Suppressor macrophage (primary cell): ENCODE measurements around the gene MT1E.
"Not testable (repeated sequence)": the region's sequence is repeated elsewhere in the genome, so short reads cannot be mapped to it uniquely, and the experiment has no call there.

Experiments
- DNase-seq, 4 experiments: peaks; one replicate each; pipeline ENCODE4 v3.0.0-alpha.2; 2020 to 2022

MT1E gene

DNA sequence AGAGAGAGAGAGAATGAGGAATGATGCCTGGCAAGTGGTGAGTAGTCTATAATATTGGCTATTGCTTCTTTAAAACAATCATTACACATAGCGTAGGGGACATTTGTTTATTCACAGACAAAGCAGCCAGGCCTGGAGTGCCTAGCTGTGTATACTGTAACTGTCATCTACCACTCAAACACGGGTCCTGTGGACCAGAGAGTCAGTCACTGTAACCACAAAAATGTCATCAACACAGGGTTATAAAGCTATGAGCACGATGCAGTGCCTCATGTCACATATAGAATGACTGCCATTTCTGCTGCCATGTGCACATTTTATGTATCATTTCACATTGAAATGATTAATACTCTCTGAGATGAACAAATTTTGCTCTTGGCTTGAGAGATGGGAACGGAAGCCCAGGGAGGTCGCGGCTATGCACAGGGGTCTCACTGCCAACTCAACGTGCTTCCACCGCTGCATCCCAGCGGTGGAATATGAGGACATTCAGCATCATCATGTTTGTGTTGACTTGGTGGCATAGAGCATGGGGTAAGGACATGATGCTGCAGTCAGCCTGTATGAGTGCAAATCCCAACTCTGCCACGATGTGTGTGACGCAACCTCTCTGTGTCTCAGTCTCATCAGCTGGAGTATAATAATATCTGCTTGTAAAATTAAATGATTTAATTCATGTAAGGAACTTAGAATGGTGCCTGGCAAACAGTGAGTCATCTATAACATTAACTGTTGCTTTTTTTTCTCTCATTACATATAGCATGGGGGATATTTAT is 47.4 kb downstream of the MT1E start:
- DNase-seq = no peak

DNA sequence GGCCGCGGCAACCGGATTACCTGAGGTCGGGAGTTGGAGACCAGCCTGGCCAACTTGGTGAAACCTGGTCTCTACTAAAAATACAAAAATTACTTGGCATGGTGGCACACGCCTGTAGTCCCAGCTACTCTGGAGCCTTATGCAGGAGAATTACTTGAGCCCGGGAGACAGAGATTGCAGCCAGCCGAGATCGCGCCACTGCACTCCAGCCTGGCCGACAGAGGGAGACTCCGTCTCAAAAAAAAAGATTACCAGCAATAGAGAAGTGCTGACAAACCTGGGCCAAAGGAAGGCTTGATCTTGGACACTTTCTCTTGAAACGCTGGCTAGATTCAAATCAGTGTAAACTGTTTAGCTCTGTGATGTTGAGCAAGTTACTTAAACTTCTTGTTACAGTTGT is 48.3 kb downstream of the MT1E start:
- peak; percentile 51 to 62 (median 60) for DNase-seq

DNA sequence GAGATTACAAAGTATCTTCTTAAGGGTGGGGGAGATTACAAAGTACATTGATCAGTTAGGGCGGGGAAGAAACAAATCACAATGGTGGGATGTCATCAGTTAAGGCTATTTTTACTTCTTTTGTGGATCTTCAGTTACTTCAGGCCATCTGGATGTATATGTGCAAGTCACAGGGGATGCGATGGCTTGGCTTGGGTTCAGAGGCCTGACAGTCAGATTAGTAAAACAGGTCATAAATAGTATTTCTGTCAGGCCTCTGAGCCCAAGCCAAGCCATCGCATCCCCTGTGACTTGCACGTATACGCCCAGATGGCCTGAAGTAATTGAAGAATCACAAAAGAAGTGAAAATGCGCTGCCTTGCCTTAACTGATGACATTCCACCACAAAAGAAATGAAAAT is 49.0 kb downstream of the MT1E start:
- DNase-seq = not testable (repeated sequence)

DNA sequence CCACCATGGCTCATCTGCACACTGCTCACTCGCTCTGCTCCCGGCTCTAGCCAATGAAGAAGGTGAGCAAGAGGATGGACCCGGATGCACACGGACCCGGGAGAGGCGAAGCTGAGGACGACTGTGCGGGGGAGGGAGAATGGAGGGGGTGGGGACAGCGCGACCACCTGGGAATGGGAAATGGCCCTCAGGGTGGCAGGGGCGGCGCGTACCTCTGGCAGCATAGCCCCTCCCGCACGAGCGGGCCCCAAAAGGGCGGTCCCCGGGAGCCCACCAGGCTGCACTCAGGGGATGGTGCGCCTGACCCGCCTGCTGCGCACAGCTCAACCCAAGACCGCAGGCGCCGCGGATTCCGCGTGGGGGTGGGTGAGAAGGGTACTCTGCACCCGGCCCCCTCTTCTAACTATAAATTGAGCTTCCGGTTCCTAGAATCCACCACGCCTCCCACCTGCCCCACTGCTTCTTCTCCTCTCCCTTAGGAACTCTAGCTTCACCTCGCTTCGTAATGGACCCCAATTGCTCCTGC is 50.2 kb downstream of the MT1E start:
- no peak for DNase-seq
